GM19455 (cell line): ENCODE data around the gene ASTN1.

Source experiments
- ATAC-seq: cut with Tn5 transposase; IDR thresholded peaks from one replicate; pipeline ENCODE4 v1.9.1; 2021; ENCODE audit not compliant: unreplicated experiment

ASTN1 gene

GRCh38 chr1:177165069-177165439 lies 542 bp upstream of the ASTN1 start:
- ATAC-seq = no peak

DNA sequence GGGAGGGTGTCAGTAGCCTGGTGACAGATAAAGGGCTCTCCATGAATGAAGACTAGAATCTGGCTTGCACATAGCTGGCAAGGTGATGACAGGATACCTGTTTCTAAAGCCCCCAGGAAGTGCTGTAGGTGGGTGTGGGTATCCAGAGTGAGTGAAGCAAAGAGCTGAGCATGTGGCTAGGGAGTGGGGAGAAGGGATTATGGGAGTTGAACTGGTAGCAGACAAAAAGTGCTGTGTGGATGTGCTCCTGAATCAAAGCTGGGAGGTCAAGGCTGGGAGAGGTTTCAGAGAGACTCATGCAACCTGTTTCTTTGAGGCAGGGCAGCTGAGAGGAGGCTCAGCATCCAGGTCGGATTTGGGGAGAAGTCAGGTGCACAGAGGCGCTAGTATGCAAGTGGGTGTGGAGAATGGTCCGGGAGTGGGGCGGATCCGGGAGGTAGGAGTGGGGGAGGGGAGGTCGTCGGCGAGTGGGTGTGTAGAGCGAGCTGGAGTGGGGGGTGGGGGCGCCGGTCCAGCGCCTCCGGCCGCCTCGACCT lies 600 bp downstream of the ASTN1 start:
- ATAC-seq = no peak

DNA sequence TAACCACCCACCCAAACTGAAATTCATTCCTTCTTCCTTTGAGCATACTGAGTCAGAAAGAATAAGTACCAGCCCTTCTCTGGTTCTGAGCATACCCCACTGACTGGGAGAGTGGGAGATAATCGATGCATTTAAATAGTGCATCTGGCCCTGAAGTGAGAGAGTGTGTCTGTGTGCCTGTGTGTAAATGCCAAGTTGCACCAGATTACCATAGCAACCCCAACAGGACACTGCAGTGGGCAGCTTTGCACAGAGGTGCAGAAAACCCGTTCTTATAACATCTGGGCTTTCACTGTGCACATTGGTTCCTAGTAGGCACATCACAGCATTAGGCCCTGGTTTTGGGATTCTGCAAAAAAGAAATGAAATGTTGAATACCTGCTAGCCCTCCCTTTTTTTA lies 2.3 kb downstream of the ASTN1 start:
- ATAC-seq = no peak

DNA sequence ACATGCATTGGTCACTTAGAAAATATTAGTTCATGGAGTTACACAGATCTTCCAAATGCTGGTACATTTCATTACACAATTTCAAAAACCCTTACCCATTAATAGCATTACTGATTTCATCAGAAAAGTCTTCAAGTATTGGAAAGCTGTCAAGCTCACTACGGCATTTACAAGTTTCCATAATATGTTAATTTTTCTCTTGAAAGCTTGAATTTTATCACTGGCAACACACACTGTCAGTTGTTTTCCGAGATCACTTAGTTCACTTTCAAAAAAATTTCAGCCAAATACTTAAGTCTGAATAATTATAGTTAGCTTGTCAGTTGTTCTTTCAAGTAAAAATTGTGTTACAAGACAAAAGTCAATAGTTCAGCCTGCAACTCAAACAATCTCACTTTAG lies 18.0 kb downstream of the ASTN1 start:
- ATAC-seq = no peak

DNA sequence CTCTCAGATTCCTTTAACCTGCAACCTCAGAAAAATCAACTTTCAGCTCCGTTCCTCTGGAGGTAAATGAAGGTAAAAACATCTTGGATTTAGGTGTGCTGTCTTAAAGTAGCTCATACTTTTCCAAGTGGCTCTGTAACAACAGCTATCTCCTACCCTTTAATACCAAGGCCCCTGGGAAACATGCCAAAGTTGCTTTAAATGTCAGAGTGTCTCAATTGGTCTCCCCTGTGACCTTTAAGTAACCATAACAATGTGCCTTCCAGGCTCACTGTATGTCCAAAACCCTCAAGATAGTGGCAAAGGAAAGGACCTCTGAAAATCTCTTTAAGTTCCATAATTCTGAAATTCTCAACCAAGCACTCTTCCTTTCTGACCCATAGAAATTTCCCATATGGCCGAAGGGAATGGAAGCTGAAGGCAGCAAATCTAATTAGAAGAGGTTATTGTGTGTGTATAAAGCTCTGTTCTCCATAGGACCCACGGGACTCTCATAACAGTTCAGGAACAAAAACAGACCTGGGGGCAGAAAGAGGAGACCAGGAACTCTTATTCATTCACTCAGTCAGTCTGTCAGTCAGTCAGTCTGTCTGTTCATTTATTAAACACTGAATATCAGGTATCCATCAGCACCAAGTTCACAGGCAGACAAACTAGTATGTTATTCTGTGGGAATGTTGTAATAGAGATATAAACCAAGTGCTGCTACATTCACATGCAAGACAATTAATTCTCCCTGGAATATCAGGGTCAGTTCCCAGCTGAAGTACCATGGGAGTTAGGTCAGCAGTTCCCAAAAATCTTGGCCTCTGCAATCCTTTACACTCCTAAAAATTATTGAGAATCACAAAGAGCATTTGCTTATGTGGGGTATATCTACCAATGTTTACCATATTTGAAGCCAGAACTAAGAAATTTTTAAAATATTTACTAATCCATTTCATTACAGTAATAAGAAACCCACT lies 19.1 kb downstream of the ASTN1 start:
- ATAC-seq = no peak

GRCh38 chr1:177142791-177143271 lies 21.7 kb downstream of the ASTN1 start:
- ATAC-seq = no peak

DNA sequence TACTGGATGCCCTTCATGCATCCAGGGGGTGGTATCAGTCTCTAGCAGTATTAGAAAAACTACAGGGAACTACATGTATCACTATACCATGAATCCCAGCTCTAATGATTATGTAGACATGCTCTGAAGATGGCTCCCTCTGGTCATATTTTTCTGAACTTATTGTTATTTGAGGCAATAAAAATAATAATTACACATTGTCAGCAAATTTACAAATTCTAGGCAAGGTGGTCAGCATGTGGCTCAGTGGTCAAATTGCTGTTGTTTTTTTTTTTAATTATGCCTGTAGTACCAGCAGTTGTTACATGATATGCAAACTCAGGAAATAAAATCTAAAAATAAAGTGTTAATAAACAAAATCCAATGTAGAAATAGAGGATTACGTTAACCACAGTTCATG lies 22.5 kb downstream of the ASTN1 start:
- ATAC-seq = no peak

GRCh38 chr1:177138347-177138746 lies 26.2 kb downstream of the ASTN1 start:
- ATAC-seq = no peak

DNA sequence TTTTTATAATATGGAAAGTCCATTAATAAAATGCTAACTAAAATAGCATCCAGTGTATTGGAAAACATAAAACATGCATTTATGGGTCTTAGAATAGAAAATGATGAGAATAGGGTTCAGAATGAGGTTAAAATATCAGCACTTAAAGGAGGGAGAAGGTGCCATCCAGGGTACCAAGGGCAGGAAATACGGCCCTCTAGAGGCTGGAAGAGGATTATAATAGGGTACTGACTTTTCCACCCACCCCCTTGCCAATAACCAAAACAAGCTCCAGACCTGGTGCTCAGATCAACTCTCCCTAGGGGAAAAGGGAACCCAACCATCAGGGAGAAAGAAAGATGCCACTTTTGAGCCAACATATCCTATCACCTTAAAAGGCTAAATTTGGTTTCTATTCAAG lies 26.7 kb downstream of the ASTN1 start:
- no peak for ATAC-seq

- ATAC-seq = no peak
These were observed 29.3 kb downstream of the ASTN1 start for GRCh38 chr1:177135250-177135649.

DNA sequence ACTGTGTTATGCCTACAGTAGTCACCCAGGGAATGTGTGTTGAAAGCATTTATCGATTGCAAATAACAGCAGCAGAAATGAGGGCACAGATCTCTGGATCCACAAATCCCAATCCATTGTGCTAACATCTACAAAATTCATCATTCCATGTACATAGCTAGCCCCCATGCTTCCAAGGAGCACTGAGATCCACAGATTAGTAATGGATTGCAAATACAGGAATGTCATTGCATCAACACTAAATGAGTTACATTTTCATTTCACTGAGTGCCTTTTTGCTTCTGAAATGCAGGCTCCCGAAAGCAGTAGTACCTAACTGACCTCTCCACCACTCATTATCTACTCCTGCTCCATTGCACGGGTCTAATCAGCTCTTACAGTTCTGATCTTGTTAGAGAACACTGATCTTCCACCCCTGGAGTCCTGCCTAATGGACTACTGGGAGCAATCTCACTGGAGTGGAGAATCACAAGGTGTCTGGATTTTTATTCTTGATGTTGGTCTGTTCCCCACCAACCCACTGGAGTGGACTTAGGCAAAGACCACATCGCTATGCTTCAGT lies 30.5 kb downstream of the ASTN1 start:
- ATAC-seq = no peak

- no peak for ATAC-seq
These were observed 32.4 kb downstream of the ASTN1 start for GRCh38 chr1:177132141-177132540.

GRCh38 chr1:177131723-177132122 lies 32.8 kb downstream of the ASTN1 start:
- ATAC-seq = no peak

DNA sequence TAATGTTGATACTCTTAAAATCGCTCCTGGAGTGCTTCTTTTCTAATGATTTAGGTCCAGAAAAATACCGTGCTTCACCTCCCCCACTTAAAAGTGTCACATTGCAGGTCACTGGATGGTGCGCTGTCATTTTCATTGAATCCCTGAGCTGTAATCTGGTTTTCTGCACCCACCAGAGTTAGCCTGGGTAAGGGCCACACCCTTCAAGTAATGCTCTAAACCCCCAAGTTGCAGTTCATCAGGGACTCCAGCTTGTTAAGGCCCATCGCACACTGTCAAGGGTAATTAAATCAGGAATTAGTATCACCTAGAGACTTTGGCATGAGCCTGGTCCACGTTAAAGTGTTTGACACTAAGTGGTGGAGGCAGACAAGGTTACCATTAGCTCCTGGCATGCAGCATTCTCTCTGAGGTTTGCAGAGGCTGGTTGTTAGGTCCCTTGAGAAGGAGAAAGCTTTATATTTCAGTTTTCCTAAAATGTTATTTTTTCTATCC lies 34.0 kb downstream of the ASTN1 start:
- no peak for ATAC-seq

DNA sequence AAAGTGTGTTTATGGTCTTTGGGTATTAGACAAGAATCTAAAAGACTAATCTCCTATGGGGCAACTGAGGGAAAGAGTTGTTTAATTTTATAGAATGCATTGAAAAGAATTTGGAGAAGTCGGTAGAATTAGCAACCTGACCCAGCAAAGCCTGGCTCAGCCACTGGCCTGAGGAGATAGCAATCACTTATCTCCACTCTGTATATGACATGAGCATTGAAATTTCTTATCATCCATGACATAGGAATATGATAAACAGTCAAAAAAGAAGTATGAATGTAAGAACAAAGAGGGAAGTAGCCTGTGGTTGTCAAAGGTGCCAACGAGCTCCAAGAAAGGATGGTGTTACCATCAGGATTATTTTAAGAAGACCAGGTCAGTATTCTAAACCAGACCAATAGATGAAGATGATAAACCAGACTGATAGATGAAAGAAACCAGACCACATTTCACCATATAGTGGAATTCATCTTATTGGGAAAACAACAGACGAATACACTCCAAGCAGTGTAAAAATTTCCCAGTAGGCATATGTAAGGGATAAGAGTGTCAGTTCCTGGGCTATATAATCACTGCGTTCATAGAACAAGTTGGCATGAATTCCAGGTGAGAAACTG lies 35.7 kb downstream of the ASTN1 start:
- no peak for ATAC-seq

DNA sequence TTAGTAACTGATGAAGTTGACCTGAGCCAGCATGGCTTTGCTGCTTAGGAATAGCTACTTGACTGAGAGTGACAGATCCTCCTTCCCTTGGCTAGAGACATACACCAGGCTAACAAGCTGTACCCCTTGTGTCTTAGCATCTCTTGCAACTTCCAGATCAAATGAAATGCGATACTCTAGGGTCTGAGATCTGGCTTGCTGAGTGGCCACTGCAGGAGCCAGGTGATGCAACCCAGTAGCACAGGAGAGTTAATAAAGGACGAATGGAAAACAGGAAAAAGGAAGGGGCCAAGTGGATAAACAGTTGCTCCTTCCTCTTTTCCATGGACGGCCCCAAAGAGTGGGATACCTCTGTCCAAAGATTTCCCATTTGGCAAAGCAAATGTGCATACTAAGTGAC lies 38.2 kb downstream of the ASTN1 start:
- no peak for ATAC-seq

- ATAC-seq = no peak
These were observed 39.8 kb downstream of the ASTN1 start for GRCh38 chr1:177124577-177125278.

DNA sequence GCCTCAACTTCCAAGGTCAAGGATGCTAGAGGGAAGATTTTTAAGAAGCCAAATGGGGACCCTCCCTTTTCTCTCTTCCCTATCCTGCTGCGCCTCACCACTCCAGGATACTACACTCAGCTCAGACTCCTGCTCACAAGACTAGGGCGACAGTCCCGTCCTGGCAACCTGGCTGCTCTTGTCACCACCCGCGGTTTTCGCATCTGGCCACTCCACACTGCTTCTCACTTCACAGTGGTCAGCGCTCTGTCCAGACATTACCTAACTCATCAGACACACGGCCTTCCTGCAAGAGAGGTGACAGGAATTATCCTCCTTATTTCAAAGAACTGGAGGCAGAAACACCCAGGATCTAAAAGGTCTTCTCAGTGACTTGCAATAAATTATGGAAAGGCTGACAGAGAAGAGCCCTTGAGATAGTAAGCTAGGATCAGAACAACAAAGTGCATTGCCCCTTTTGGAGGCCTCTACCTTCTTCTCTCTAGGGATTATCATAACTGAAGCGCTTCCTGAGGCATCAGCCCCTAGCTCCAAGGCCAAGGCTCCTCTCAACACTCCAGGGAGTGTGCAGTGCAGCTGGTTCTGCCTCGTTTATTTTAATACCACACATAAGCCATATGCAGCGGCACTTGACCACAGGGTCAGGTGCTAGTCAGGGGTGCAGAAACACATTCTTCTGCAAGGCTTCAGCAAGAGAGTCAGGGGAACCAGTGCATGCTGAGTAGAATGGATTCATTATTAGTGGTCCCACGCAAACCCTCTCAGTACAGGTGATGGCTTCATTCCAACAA lies 41.9 kb downstream of the ASTN1 start:
- no peak for ATAC-seq

- no peak for ATAC-seq
These were observed 45.2 kb downstream of the ASTN1 start for GRCh38 chr1:177119311-177119710.

- no peak for ATAC-seq
These were observed 45.6 kb downstream of the ASTN1 start for GRCh38 chr1:177118901-177119300.
